ENCODE measurements around the gene PRM3.

PRM3 gene

GRCh38 chr16:11310634-11310977 lies 37.2 kb upstream of the PRM3 start:
- TF ChIP-seq CTCF (IDR thresholded peaks at IDR 0.05) (no peak), ZFX (IDR thresholded peaks at IDR 0.05; ENCODE audit: borderline replicate concordance) (no peak)
- H3K27ac ChIP-seq, result no peak overlapping the region

- TF ChIP-seq ZFX (IDR thresholded peaks at IDR 0.05; ENCODE audit: borderline replicate concordance) (no peak), CTCF (IDR thresholded peaks at IDR 0.05) (no peak)
- H3K27ac ChIP-seq, result no peak overlapping the region
These were observed 36.6 kb upstream of the PRM3 start for GRCh38 chr16:11309895-11310633.

- TF ChIP-seq CTCF (IDR thresholded peaks at IDR 0.05) (no peak), ZFX (IDR thresholded peaks at IDR 0.05; ENCODE audit: borderline replicate concordance) (no peak)
- no peak overlapping the region for H3K27ac ChIP-seq
These were observed 35.3 kb upstream of the PRM3 start for GRCh38 chr16:11308493-11309283.

GRCh38 chr16:11307639-11308492 lies 34.4 kb upstream of the PRM3 start:
- no peak overlapping the region for H3K27ac ChIP-seq
- TF ChIP-seq ZFX (IDR thresholded peaks at IDR 0.05; ENCODE audit: borderline replicate concordance), result no peak

GRCh38 chr16:11306997-11307638 lies 33.7 kb upstream of the PRM3 start:
- no peak overlapping the region for H3K27ac ChIP-seq
- no peak for TF ChIP-seq CTCF (IDR thresholded peaks at IDR 0.05)
- no peak for TF ChIP-seq ZFX (IDR thresholded peaks at IDR 0.05; ENCODE audit: borderline replicate concordance)

GRCh38 chr16:11306381-11306780 lies 33.0 kb upstream of the PRM3 start:
- no peak overlapping the region for H3K27ac ChIP-seq
- TF ChIP-seq ZFX (IDR thresholded peaks at IDR 0.05; ENCODE audit: borderline replicate concordance) (no peak), CTCF (IDR thresholded peaks at IDR 0.05) (no peak)

Measured in 22Rv1 (cell line).